Esophagus squamous epithelium (tissue), 5 donors: ENCODE results near the gene TM4SF1. TPM values are rescaled to one million over a fixed set of nuclear protein-coding genes. Genes with fewer than 3 reads are reported as not detected.

Source experiments
- DNase-seq: peaks from one replicate; lab custom pipeline; 2025; lab: John Stamatoyannopoulos, UW
- H3K27ac ChIP-seq, 4 donors: fragments of 200-600 bp; sonication (generic); one replicate each; pipeline ENCODE4 v1.5.1; 2016 to 2019; ENCODE audit warnings: mild to moderate bottlenecking in 1 of 4
- H3K27me3 ChIP-seq, 4 donors: fragments of 200-600 bp; sonication (generic); 1 replicate in 3 of 4; 2 replicates in 1 of 4; pipeline versions ENCODE4 v1.5.1 to v1.6.0; 2017 to 2021; ENCODE audit warnings: antibody characterized with exemption in 1 of 4
- H3K36me3 ChIP-seq, 3 donors: fragments of 200-600 bp; sonication (generic); one replicate each; pipeline ENCODE4 v1.5.1; 2016 to 2019
- H3K4me1 ChIP-seq, 3 donors: fragments of 200-600 bp; sonication (generic); one replicate each; pipeline ENCODE4 v1.5.1; 2017 to 2019
- H3K4me3 ChIP-seq, 4 donors: fragments of 200-600 bp; sonication (generic); 1 replicate in 3 of 4; 2 replicates in 1 of 4; pipeline ENCODE4 v1.5.1; 2016 to 2019; ENCODE audit warnings: mild to moderate bottlenecking in 2 of 4, moderate library complexity in 1 of 4
- H3K9me3 ChIP-seq, 3 donors: fragments of 200-600 bp; sonication (generic); one replicate each; pipeline ENCODE4 v1.5.1; 2016 to 2019
- POLR2A ChIP-seq, 4 donors: fragments of 450-650 bp; IDR thresholded peaks; one replicate each; pipeline ENCODE4 v1.6.1; 2017; ENCODE audit warnings: antibody characterized with exemption in 4 of 4, mild to moderate bottlenecking in 4 of 4, moderate library complexity in 3 of 4
- WGBS, 2 donors: methylation state at CpG; one replicate each; pipeline ENCODE4 v1.1.5; 2018; 5-methylcytosine and 5-hydroxymethylcytosine counted together
- intact Hi-C: fragments of 100-400 bp; cut with DNase I; formaldehyde crosslinking; loops from one replicate; pipeline ENCODE4 v1.15.0; 2022
- total RNA-seq, 4 donors: library from RNA; depleted of rRNA; stranded (reverse); fragments of >200 nt; gene quantifications; one replicate each; pipeline ENCODE4 v1.1.0, GENCODE V29; 2016
- TF ChIP-seq, protein P1 (sequence below), 6 experiments: fragments of 450-650 bp in 4 of 6; fragments of 200-600 bp in 2 of 6; sonication (generic) in 2 of 6; IDR thresholded peaks; one replicate each; pipeline ENCODE4 v1.5.1; 2016 to 2019; ENCODE audit warnings: antibody characterized with exemption in 6 of 6, mild to moderate bottlenecking in 4 of 6, moderate library complexity in 4 of 6
- donor health status: DM: yes; HTN: yes; CAD: no.

Gene TM4SF1
- total RNA-seq, 4 donors from 2014 or later, result 153 to 290 (median 169) TPM

GRCh38 chr3:149352556-149352955 is 24.9 kb downstream of the TM4SF1 start:
- H3K4me1 ChIP-seq, result peaks cover 0 to 14% (median 5%) of the 10 kb centered on the region in 3 donors
- H3K9me3 ChIP-seq, result no peaks in the 10 kb centered on the region
- DNase-seq, result no peak
- no peak overlapping the region for H3K4me3 ChIP-seq
- H3K36me3 ChIP-seq, result no peaks in the 10 kb centered on the region
- intact Hi-C loops, result no loop called here
- H3K27ac ChIP-seq, result peak overlapping the region in 2 of 4 donors; percentile 2 to 4
- no peaks in the 10 kb centered on the region for H3K27me3 ChIP-seq
- WGBS, 2 donors, result 46 to 55% methylated on average over 6 to 7 of the region's 7 CpGs
- TF ChIP-seq, protein P1, sequence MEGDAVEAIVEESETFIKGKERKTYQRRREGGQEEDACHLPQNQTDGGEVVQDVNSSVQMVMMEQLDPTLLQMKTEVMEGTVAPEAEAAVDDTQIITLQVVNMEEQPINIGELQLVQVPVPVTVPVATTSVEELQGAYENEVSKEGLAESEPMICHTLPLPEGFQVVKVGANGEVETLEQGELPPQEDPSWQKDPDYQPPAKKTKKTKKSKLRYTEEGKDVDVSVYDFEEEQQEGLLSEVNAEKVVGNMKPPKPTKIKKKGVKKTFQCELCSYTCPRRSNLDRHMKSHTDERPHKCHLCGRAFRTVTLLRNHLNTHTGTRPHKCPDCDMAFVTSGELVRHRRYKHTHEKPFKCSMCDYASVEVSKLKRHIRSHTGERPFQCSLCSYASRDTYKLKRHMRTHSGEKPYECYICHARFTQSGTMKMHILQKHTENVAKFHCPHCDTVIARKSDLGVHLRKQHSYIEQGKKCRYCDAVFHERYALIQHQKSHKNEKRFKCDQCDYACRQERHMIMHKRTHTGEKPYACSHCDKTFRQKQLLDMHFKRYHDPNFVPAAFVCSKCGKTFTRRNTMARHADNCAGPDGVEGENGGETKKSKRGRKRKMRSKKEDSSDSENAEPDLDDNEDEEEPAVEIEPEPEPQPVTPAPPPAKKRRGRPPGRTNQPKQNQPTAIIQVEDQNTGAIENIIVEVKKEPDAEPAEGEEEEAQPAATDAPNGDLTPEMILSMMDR (IDR thresholded peaks at IDR 0.05), result peak; percentile 46 to 88 (median 72)
- TF ChIP-seq POLR2A (IDR thresholded peaks at IDR 0.05), result no peak

- Histone ChIP-seq H3K27ac (no peak overlapping the region), H3K9me3 (no peaks in the 10 kb centered on the region), H3K4me3 (no peak overlapping the region), H3K4me1 (peaks cover 11 to 34% (median 26%) of the 10 kb centered on the region in 3 donors), H3K27me3 (no peaks in the 10 kb centered on the region), H3K36me3 (no peaks in the 10 kb centered on the region)
- TF ChIP-seq, protein P1 (IDR thresholded peaks at IDR 0.05), result peak in 1 of 6 experiments; percentile 39
- no peak for TF ChIP-seq POLR2A (IDR thresholded peaks at IDR 0.05)
- 76 to 81% methylated on average over 4 of the region's 4 CpGs for WGBS, 2 donors
- intact Hi-C loops, result no loop called here
- no peak for DNase-seq
Measured at GRCh38 chr3:149343951-149344350, 33.5 kb downstream of the TM4SF1 start.

DNA sequence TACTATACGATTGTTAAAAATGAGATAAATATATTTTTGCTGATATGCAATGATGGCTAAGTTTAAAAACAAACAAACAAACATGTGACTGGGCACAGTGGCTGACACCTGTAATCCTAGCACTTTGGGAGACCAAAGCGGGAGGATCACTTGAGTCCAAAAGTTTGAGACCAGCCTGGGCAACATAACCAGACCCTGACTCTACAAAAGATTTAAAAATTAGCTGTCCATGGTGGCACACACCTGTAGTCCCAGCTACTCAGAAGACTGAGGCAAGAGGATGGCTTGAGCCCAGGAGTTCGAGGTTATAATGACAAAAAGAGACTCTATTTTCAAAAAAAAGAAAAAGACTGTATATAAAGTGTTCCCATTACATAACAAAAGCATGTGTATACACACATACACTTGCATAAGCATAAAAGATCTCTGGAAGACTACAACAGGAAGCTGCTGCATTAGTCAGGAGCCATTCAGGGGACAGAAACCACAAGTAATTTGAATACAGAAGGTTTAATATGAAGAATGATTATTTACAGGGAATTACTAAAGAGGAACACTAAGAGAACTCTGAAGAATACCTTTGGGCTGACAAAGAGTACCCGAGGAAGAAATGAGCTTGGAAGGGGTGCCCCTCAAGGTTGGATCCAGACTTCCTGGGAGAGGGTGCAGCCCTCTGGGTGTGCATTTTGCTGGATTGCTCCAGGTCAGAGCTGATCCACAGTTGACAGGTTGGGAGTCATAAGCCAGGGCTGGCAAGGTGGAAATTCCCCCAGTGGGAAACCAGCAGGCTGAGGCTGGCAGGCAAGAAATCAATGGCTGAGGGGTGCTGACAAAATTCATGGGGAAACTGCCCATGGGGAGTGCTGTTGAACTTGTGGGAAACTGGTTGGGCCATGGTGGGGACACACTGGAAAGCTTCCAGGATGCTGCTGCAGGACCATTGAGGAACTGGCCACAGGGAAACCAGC is 34.8 kb downstream of the TM4SF1 start:
- Histone ChIP-seq H3K9me3 (no peaks in the 10 kb centered on the region), H3K36me3 (no peaks in the 10 kb centered on the region), H3K4me1 (peaks cover 11 to 34% (median 26%) of the 10 kb centered on the region in 3 donors), H3K27ac (peak overlapping the region; percentile 5 to 66 (median 53)), H3K27me3 (no peaks in the 10 kb centered on the region), H3K4me3 (no peak overlapping the region)
- DNase-seq, result no peak
- TF ChIP-seq POLR2A (IDR thresholded peaks at IDR 0.05), result no peak
- TF ChIP-seq, protein P1 (IDR thresholded peaks at IDR 0.05), result no peak
- intact Hi-C loops, result no loop called here
- WGBS, 2 donors, result 53 to 65% methylated on average over 4 of the region's 4 CpGs

- 7 to 14% methylated on average over 1 of the region's 1 CpG for WGBS, 2 donors
- no peak for DNase-seq
- Histone ChIP-seq H3K36me3 (no peaks in the 10 kb centered on the region), H3K4me3 (peak overlapping the region in 1 of 4 donors; percentile 11), H3K27ac (peak overlapping the region; percentile 55 to 88 (median 81)), H3K9me3 (no peaks in the 10 kb centered on the region), H3K27me3 (no peaks in the 10 kb centered on the region), H3K4me1 (peaks cover 11 to 34% (median 26%) of the 10 kb centered on the region in 3 donors)
- TF ChIP-seq POLR2A (IDR thresholded peaks at IDR 0.05), result no peak
- TF ChIP-seq, protein P1 (IDR thresholded peaks at IDR 0.05), result no peak
- intact Hi-C loops, result no loop called here
Measured at GRCh38 chr3:149340310-149340933, 37.0 kb downstream of the TM4SF1 start.
